Measurements from ENCODE around the gene UBASH3A. TPM values are rescaled to one million over a fixed set of nuclear protein-coding genes. Genes with fewer than 3 reads are reported as not detected.

The UBASH3A gene
- polyA plus RNA-seq, 1 of the 3 experiments (the other 2 are of a cell fraction) = not detected

GRCh38 chr21:42396799-42397745 lies 6.6 kb upstream of the UBASH3A start:
- no peak overlapping the region for H3K4me2 ChIP-seq
- no peak overlapping the region for H2AFZ ChIP-seq (ENCODE audit: low read depth)
- TF ChIP-seq TAF1 (IDR thresholded peaks at IDR 0.05; ENCODE audit: borderline replicate concordance, low read depth, low read length) (no peak), MXI1 (IDR thresholded peaks at IDR 0.05; ENCODE audit: low read depth, low read length) (no peak), SMC3 (IDR thresholded peaks at IDR 0.05; ENCODE audit: low read depth, low read length) (no peak), PBX3 (IDR thresholded peaks at IDR 0.05) (no peak), CHD2 (IDR thresholded peaks at IDR 0.05; ENCODE audit: low read length, partially characterized antibody) (no peak), SIN3A (IDR thresholded peaks at IDR 0.05; ENCODE audit: borderline replicate concordance, low read depth, low read length) (no peak), NFIC (IDR thresholded peaks at IDR 0.05; ENCODE audit: borderline replicate concordance) (no peak), TEAD4 (IDR thresholded peaks at IDR 0.05; ENCODE audit: borderline replicate concordance, insufficient read depth) (no peak), USF2 (IDR thresholded peaks at IDR 0.05; ENCODE audit: borderline replicate concordance, low read depth, low read length) (no peak), EZH2phosphoT487 (IDR thresholded peaks at IDR 0.05; ENCODE audit: borderline replicate concordance, low read depth) (no peak), RAD21 (IDR thresholded peaks at IDR 0.05; ENCODE audit: low read length) (no peak), ELF1 (IDR thresholded peaks at IDR 0.05) (no peak), ZBTB33 (IDR thresholded peaks at IDR 0.05; ENCODE audit: borderline replicate concordance, low read depth) (no peak), REST (IDR thresholded peaks at IDR 0.05; ENCODE audit: low read depth, low read length) (no peak)
- H3K27ac ChIP-seq (ENCODE audit: low read depth in 2 of 2, low read length in 1 of 2) = no peak overlapping the region
- H4K20me1 ChIP-seq (ENCODE audit: insufficient read depth) = no peaks in the 10 kb centered on the region
- DNase-seq = no peak
- H3K36me3 ChIP-seq (replicated peaks in 1 of 2; ENCODE audit: control insufficient read depth in 1 of 2, insufficient read depth in 2 of 2, low read length in 1 of 2) = no peaks in the 10 kb centered on the region
- no peak overlapping the region for H3K4me3 ChIP-seq (ENCODE audit: low read depth in 2 of 2, low read length in 1 of 2)
- H3K9me3 ChIP-seq = no peaks in the 10 kb centered on the region
- H3K9ac ChIP-seq = no peak overlapping the region
- H3K4me1 ChIP-seq (ENCODE audit: control insufficient read depth in 1 of 2, insufficient read depth in 2 of 2, low read depth in 1 of 2, low read length in 1 of 2) = no peaks in the 10 kb centered on the region
- 64% methylated on average over 19 of the region's 19 CpGs for WGBS (ENCODE audit: low lambda C conversion rate)
- ChIA-PET POLR2A (no interaction called here), CTCF (interaction anchor here (0.6 to 1.4 kb wide), 2 partner anchors 12 to 27 kb away, joined by 3 read pairs; no protein-coding TSS in a partner anchor)
- H3K79me2 ChIP-seq (ENCODE audit: insufficient read depth) = no peaks in the 10 kb centered on the region
- no peaks in the 10 kb centered on the region for H3K27me3 ChIP-seq (ENCODE audit: insufficient read depth)
- H3K9me2 ChIP-seq = no peaks in the 10 kb centered on the region
- H3F3A ChIP-seq (replicated peaks; ENCODE audit: insufficient read depth) = no peaks in the 10 kb centered on the region
